Measurements from ENCODE around the gene INPP5A. TPM values are rescaled to one million over a fixed set of nuclear protein-coding genes. Genes with fewer than 3 reads are reported as not detected.

Gene INPP5A
- total RNA-seq, 6 experiments from 2014 or later = 58.9 to 64.6 (median 63.8) TPM

DNA sequence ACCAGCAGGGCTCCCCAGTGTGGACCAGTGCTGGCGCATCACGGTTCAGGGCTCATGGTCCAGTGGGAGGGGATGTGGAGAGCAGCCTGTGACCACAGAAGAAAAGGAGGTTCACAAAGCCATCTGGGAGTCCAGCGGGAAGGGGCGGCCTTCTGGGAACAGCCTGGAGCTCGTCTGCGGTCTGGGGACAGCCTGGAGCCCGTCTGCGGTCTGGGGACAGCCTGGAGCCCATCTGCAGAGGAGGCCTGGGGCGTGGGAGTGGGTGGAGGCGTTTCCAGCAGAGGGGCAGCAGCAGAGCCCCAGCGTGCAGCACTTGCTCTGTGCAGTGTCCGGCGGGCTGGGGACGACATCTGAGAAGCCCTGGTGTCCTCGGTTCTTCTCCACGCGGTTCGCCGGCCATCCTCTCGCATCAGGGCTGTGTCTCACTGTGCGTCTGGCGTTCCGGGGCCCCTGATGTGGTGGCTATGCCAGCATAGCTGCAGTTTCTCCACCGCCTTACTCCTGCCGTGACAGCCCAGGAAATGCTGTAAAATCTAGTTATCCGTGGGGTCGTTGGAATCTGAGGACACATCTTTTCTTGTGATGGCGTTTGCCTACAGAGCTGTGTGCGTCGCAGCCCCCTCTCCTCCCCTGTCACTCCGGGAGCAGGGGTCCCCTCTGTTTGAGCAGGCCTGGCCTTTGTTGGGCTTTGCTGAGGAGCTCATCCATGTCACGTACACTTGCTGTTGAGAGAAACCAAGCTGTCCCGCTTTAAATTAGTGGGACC is 104.6 kb downstream of the INPP5A start:
- no peak overlapping the region; the same call in 1 of the 2 replicates for H3K27ac Mint-ChIP-seq
- H3K4me1 Mint-ChIP-seq (ENCODE audit: low read depth) = peaks cover 24% of the 10 kb centered on the region
- no peak overlapping the region for H3K4me3 Mint-ChIP-seq
- no peaks in the 10 kb centered on the region for H3K36me3 Mint-ChIP-seq (ENCODE audit: low read depth)
- no peak for DNase-seq
- H3K27me3 Mint-ChIP-seq (ENCODE audit: insufficient read depth) = peaks cover 5% of the 10 kb centered on the region
- H3K9me3 Mint-ChIP-seq = no peaks in the 10 kb centered on the region
- TF ChIP-seq, protein P1, sequence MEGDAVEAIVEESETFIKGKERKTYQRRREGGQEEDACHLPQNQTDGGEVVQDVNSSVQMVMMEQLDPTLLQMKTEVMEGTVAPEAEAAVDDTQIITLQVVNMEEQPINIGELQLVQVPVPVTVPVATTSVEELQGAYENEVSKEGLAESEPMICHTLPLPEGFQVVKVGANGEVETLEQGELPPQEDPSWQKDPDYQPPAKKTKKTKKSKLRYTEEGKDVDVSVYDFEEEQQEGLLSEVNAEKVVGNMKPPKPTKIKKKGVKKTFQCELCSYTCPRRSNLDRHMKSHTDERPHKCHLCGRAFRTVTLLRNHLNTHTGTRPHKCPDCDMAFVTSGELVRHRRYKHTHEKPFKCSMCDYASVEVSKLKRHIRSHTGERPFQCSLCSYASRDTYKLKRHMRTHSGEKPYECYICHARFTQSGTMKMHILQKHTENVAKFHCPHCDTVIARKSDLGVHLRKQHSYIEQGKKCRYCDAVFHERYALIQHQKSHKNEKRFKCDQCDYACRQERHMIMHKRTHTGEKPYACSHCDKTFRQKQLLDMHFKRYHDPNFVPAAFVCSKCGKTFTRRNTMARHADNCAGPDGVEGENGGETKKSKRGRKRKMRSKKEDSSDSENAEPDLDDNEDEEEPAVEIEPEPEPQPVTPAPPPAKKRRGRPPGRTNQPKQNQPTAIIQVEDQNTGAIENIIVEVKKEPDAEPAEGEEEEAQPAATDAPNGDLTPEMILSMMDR (IDR thresholded peaks at IDR 0.05) = no peak

DNA sequence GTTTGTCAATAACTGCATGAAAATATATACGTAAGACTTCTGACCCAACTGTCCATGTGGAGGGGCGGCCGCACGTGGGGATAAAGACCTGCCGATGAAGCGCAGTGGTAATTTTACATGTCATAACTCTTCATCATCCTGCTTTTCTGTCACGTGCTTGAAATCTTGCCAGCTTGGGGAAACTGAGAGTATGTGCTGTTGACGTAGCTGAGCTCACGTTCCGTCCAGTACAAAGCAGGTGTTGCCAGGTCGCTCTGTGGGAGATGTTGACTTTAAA is 105.1 kb downstream of the INPP5A start:
- Mint-ChIP-seq H3K36me3 (ENCODE audit: low read depth) (no peaks in the 10 kb centered on the region), H3K4me3 (no peak overlapping the region), H3K4me1 (ENCODE audit: low read depth) (peaks cover 19% of the 10 kb centered on the region), H3K27ac (no peak overlapping the region), H3K9me3 (no peaks in the 10 kb centered on the region), H3K27me3 (ENCODE audit: insufficient read depth) (peaks cover 5% of the 10 kb centered on the region)
- TF ChIP-seq, protein P1 (IDR thresholded peaks at IDR 0.05) = no peak
- DNase-seq = no peak

DNA sequence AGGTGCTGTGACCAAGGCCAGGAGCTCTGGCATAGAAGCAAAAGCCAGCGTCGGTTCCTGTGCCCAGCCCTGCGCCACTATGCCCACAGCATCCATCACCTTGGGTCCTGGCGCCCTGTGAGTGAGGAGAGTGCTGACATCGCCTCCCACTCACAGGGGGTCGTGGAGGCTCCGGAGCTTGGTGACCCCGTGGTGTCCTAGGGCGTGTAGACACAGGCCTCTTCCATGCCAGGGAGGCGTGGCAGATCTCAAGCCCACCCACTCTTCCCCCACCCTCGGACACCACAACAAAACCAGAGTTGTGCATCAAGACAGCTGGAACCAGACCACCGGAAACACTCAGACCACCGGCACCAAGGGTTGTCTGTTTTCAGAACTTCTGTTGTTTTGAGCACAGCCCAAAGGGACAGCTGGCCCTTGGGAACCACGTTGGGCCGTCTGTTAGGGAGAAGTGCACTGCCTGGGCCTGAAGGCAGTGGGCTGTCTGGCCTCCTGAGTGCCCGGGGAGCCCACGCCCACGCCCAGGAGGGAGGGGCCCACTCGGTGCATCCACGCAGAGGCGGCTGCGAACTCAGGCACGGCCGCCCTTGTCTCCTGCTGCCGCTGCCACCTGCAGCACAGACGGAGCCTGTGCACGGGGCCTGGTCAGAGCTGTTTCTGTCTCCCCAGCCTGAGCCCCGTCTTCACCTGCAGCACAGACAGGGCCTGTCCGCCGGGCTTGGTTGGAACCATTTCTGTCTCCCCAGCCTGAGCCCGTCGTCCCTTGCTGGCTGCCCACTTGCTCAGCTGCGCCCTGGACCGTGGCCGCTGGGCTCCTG is 106.3 kb downstream of the INPP5A start:
- Mint-ChIP-seq H3K4me3 (no peak overlapping the region), H3K36me3 (ENCODE audit: low read depth) (no peaks in the 10 kb centered on the region), H3K9me3 (no peaks in the 10 kb centered on the region), H3K27me3 (ENCODE audit: insufficient read depth) (peaks cover 5% of the 10 kb centered on the region), H3K27ac (no peak overlapping the region), H3K4me1 (ENCODE audit: low read depth) (peaks cover 12% of the 10 kb centered on the region)
- TF ChIP-seq, protein P1 (IDR thresholded peaks at IDR 0.05) = no peak
- no peak for DNase-seq

DNA sequence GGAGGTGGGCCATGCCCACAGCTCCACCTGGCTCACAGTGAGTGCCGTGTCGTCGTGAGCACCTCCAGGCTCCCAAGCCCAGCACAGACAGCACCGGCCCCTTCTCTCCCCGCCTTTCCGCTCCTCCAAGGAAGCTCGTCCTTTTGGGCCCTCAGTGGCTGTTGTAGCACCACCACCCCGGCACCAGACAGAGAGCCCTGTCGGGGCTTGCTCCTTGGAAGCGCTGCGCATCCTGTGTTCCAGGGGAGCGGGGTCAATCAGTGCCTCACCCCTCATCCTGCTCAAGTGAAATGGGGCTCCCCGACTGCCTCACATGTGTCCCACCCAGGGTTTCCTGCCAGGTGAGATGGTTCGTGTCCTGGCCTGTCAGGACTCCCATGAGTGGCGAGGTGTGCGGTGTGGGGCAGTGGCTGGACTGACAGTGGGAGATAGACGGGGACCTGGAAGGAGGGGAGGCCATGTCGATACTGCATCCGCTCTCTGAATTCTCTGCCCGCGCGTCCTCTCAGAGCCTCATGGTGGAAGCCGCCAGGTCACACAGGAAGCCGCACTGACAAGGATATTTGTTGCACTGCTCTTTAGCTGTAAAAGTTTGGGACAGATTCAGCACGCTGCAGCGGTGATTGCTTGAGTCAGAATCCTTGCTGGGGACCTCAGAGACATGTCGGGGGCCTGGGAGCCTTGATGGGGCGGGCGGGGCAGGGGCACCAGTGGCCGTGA is 107.1 kb downstream of the INPP5A start:
- H3K36me3 Mint-ChIP-seq (ENCODE audit: low read depth) = no peaks in the 10 kb centered on the region
- no peaks in the 10 kb centered on the region for H3K9me3 Mint-ChIP-seq
- TF ChIP-seq, protein P1 (IDR thresholded peaks at IDR 0.05) = no peak
- H3K27me3 Mint-ChIP-seq (ENCODE audit: insufficient read depth) = peaks cover 5% of the 10 kb centered on the region
- no peak overlapping the region for H3K27ac Mint-ChIP-seq
- DNase-seq = no peak
- peaks cover 12% of the 10 kb centered on the region for H3K4me1 Mint-ChIP-seq (ENCODE audit: low read depth)
- no peak overlapping the region for H3K4me3 Mint-ChIP-seq

DNA sequence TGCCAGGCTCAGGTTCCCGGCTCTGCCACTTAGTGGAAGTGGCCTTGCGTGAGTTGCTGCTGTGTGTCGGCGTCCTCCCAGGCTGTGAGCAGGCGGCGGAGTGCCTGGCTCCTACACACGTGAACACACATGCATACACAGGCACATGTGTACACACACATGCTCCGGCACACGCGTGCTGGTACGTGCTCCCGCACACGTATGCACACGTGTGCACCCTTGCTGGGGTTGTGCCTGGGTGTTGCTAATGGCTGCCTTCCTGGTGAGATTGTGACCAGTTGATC is 107.6 kb downstream of the INPP5A start:
- no peak for DNase-seq
- H3K4me1 Mint-ChIP-seq (ENCODE audit: low read depth) = peaks cover 12% of the 10 kb centered on the region
- no peaks in the 10 kb centered on the region for H3K36me3 Mint-ChIP-seq (ENCODE audit: low read depth)
- H3K4me3 Mint-ChIP-seq = no peak overlapping the region
- TF ChIP-seq, protein P1 (IDR thresholded peaks at IDR 0.05) = no peak
- no peak overlapping the region for H3K27ac Mint-ChIP-seq
- H3K27me3 Mint-ChIP-seq (ENCODE audit: insufficient read depth) = peaks cover 5% of the 10 kb centered on the region
- H3K9me3 Mint-ChIP-seq = no peaks in the 10 kb centered on the region
